BLaER1 treated with 17β-estradiol and CSF1 and Interleukin-3, amounts not matched to agents 10 nM and 100 nM (cell line): ENCODE results near the gene PNMA8C.

ENCODE experiments used
- H3K27ac ChIP-seq, 11 experiments: shearing (Covaris generic); formaldehyde crosslinking; 2 replicates each; pipeline ENCODE4 v1.8.1; 2022
- H3K27me3 ChIP-seq, 11 experiments: shearing (Covaris generic); formaldehyde crosslinking; 2 replicates each; pipeline ENCODE4 v1.8.1; 2022
- H3K36me3 ChIP-seq, 11 experiments: shearing (Covaris generic); formaldehyde crosslinking; 2 replicates each; pipeline ENCODE4 v1.8.1; 2022
- H3K4me1 ChIP-seq, 10 experiments: shearing (Covaris generic); formaldehyde crosslinking; 2 replicates each; pipeline ENCODE4 v1.8.1; 2022
- H3K4me2 ChIP-seq, 11 experiments: shearing (Covaris generic); formaldehyde crosslinking; 2 replicates each; pipeline ENCODE4 v1.8.1; 2022
- H3K4me3 ChIP-seq, 10 experiments: shearing (Covaris generic); formaldehyde crosslinking; 2 replicates each; pipeline ENCODE4 v1.8.1; 2022
- H3K9ac ChIP-seq, 11 experiments: shearing (Covaris generic); formaldehyde crosslinking; 2 replicates each; pipeline ENCODE4 v1.8.1; 2022
- H3K9me3 ChIP-seq, 11 experiments: shearing (Covaris generic); formaldehyde crosslinking; replicated peaks in 1 of 11; 2 replicates each; pipeline ENCODE4 v1.8.1; 2022
- H4K20me1 ChIP-seq, 11 experiments: shearing (Covaris generic); formaldehyde crosslinking; 2 replicates each; pipeline ENCODE4 v1.8.1; 2022
- Cebpa-rat ChIP-seq, 11 experiments: shearing (Covaris generic); IDR thresholded peaks; 2 replicates each; pipeline ENCODE4 v1.8.1; 2022

Gene PNMA8C

GRCh38 chr19:46428239-46429135 lies at the start of gene PNMA8C:
TSS of gene PNMA8C (minus strand) at chr19:46428936. CDS start at chr19:46428359, 577 bp downstream.
- H3K4me1 ChIP-seq = peaks cover 6 to 49% (median 26%) of the 10 kb centered on the region in 10 experiments; a peak in 18 of 20 replicates
- H3K36me3 ChIP-seq = no peaks in the 10 kb centered on the region
- no peak for TF ChIP-seq Cebpa-rat (IDR thresholded peaks at IDR 0.05)
- peak within 1 kb of the TSS in 2 of 10 experiments; percentile 7 to 14; a peak in 1 of 20 replicates for H3K4me3 ChIP-seq
- H3K9me3 ChIP-seq = peaks cover 0 to 6% (median 0%) of the 10 kb centered on the region in 11 experiments; a peak in 2 of 22 replicates
- no peak within 1 kb of the TSS for H3K9ac ChIP-seq
- peak within 1 kb of the TSS; percentile 32 to 76 (median 67); a peak in 21 of 22 replicates for H3K4me2 ChIP-seq
- H3K27me3 ChIP-seq = peaks cover 27 to 43% (median 37%) of the 10 kb centered on the region in 11 experiments
- H3K27ac ChIP-seq = no peak within 1 kb of the TSS
- peaks cover 0 to 5% (median 0%) of the 10 kb centered on the region in 11 experiments; a peak in 2 of 22 replicates for H4K20me1 ChIP-seq

- H3K27ac ChIP-seq = no peak overlapping the region
- no peaks in the 10 kb centered on the region for H3K9me3 ChIP-seq
- peaks cover 35 to 70% (median 57%) of the 10 kb centered on the region in 10 experiments for H3K4me1 ChIP-seq
- no peaks in the 10 kb centered on the region for H4K20me1 ChIP-seq
- no peaks in the 10 kb centered on the region for H3K36me3 ChIP-seq
- no peaks in the 10 kb centered on the region for H3K27me3 ChIP-seq
- 0 out of 22 replicates have a peak overlapping the region, but pooled peaks of 1 of the 11 experiments have one; percentile 29 for H3K4me2 ChIP-seq
- no peak overlapping the region for H3K9ac ChIP-seq
- TF ChIP-seq Cebpa-rat (IDR thresholded peaks at IDR 0.05) = no peak
- H3K4me3 ChIP-seq = no peak overlapping the region
These were observed 47.2 kb upstream of the PNMA8C start for GRCh38 chr19:46475986-46476385.

GRCh38 chr19:46474211-46474610 lies 45.5 kb upstream of the PNMA8C start:
- Histone ChIP-seq H3K27me3 (no peaks in the 10 kb centered on the region), H3K9ac (peak overlapping the region in 6 of 11 experiments; percentile 17 to 59 (median 42); a peak in 10 of 22 replicates), H3K4me3 (no peak overlapping the region; a peak in 1 of 20 replicates), H4K20me1 (no peaks in the 10 kb centered on the region), H3K9me3 (no peaks in the 10 kb centered on the region), H3K27ac (peak overlapping the region in 8 of 11 experiments; percentile 15 to 93 (median 68); a peak in 15 of 22 replicates), H3K4me1 (peaks cover 35 to 84% (median 75%) of the 10 kb centered on the region in 10 experiments), H3K36me3 (no peaks in the 10 kb centered on the region), H3K4me2 (peak overlapping the region; percentile 65 to 87 (median 77))
- no peak for TF ChIP-seq Cebpa-rat (IDR thresholded peaks at IDR 0.05)

DNA sequence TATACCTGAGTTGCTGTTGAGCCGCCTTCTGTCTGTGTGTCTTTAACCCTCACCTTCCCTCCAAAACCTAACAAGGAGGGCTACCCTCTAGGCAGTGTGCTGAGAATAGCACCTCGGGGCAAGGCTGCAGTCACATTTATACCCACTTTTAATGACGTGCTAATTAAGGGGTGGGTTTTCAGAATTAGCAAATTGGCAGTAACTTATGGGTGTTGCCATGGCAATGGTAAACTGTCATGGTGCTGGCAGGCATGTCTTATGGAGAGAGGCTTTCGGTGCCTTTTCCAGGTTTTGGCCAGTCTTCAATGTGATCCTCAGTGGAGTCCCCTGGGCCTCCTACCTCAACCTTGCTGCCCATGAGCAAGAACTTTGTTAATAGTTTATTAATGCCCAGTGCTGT lies 43.9 kb upstream of the PNMA8C start:
- H3K27me3 ChIP-seq = no peaks in the 10 kb centered on the region
- no peak for TF ChIP-seq Cebpa-rat (IDR thresholded peaks at IDR 0.05)
- no peak overlapping the region for H3K4me3 ChIP-seq
- peaks cover 31 to 87% (median 78%) of the 10 kb centered on the region in 10 experiments for H3K4me1 ChIP-seq
- peak overlapping the region in 6 of 11 experiments; percentile 55 to 93 (median 72); a peak in 11 of 22 replicates for H3K27ac ChIP-seq
- no peaks in the 10 kb centered on the region for H3K9me3 ChIP-seq
- no peaks in the 10 kb centered on the region for H3K36me3 ChIP-seq
- H3K4me2 ChIP-seq = peak overlapping the region in 9 of 11 experiments; percentile 70 to 87 (median 77); a peak in 16 of 22 replicates
- H3K9ac ChIP-seq = no peak overlapping the region
- no peaks in the 10 kb centered on the region for H4K20me1 ChIP-seq

GRCh38 chr19:46471811-46472543 lies 43.2 kb upstream of the PNMA8C start:
- Histone ChIP-seq H3K36me3 (no peaks in the 10 kb centered on the region), H3K27ac (peak overlapping the region in 4 of 11 experiments; percentile 15 to 93 (median 92); a peak in 5 of 22 replicates)

GRCh38 chr19:46471116-46471733 lies 42.5 kb upstream of the PNMA8C start, which contains the start of gene PNMA8A:
TSS of gene PNMA8A (minus strand) at chr19:46471563. CDS start at chr19:46471035, 528 bp downstream.
- no peaks in the 10 kb centered on the region for H3K36me3 ChIP-seq
- TF ChIP-seq Cebpa-rat (IDR thresholded peaks at IDR 0.05) = no peak
- no peaks in the 10 kb centered on the region for H4K20me1 ChIP-seq
- peak within 1 kb of the TSS in 9 of 11 experiments; percentile 43 to 87 (median 77); a peak in 18 of 22 replicates for H3K4me2 ChIP-seq
- peak within 1 kb of the TSS in 6 of 11 experiments; percentile 4 to 93 (median 90); a peak in 9 of 22 replicates for H3K27ac ChIP-seq
- peak within 1 kb of the TSS in 4 of 11 experiments; percentile 18 to 62 (median 32); a peak in 3 of 22 replicates for H3K9ac ChIP-seq
- no peaks in the 10 kb centered on the region for H3K9me3 ChIP-seq
- H3K4me3 ChIP-seq = no peak within 1 kb of the TSS
- H3K27me3 ChIP-seq = no peaks in the 10 kb centered on the region
- peaks cover 33 to 93% (median 85%) of the 10 kb centered on the region in 10 experiments for H3K4me1 ChIP-seq

More at GRCh38 chr19:46471811-46472543, 43.2 kb upstream of the PNMA8C start:
- TF ChIP-seq Cebpa-rat (IDR thresholded peaks at IDR 0.05) = no peak
- H3K4me2 ChIP-seq = peak overlapping the region in 8 of 11 experiments; percentile 70 to 87 (median 78); a peak in 15 of 22 replicates
- no peaks in the 10 kb centered on the region for H3K27me3 ChIP-seq
- H3K4me3 ChIP-seq = no peak overlapping the region
- H4K20me1 ChIP-seq = no peaks in the 10 kb centered on the region
- peaks cover 32 to 87% (median 79%) of the 10 kb centered on the region in 10 experiments for H3K4me1 ChIP-seq
- H3K9ac ChIP-seq = no peak overlapping the region
- H3K9me3 ChIP-seq = no peaks in the 10 kb centered on the region

- Histone ChIP-seq H4K20me1 (no peaks in the 10 kb centered on the region), H3K36me3 (no peaks in the 10 kb centered on the region), H3K4me3 (no peak overlapping the region), H3K4me2 (peak overlapping the region in 9 of 11 experiments; percentile 43 to 87 (median 76); a peak in 18 of 22 replicates), H3K4me1 (peaks cover 35 to 100% (median 93%) of the 10 kb centered on the region in 10 experiments), H3K27me3 (no peaks in the 10 kb centered on the region), H3K27ac (peak overlapping the region in 6 of 11 experiments; percentile 4 to 93 (median 90); a peak in 9 of 22 replicates), H3K9ac (peak overlapping the region in 4 of 11 experiments; percentile 18 to 62 (median 32); a peak in 3 of 22 replicates), H3K9me3 (no peaks in the 10 kb centered on the region)
- no peak for TF ChIP-seq Cebpa-rat (IDR thresholded peaks at IDR 0.05)
These were observed 41.6 kb upstream of the PNMA8C start for GRCh38 chr19:46470376-46470775.
